HG03432 (cell line): ENCODE measurements around the gene PIAS2.
"Not testable (repeated sequence)": the region's sequence is repeated elsewhere in the genome, so short reads cannot be mapped to it uniquely, and the experiment has no call there.

Experiments used
- ATAC-seq: cut with Tn5 transposase; IDR thresholded peaks from one replicate; pipeline ENCODE4 v1.9.1; 2021; ENCODE audit warnings: mild to moderate bottlenecking, moderate library complexity; ENCODE audit not compliant: unreplicated experiment

PIAS2 gene

GRCh38 chr18:46832849-46833248 lies 84.5 kb downstream of the PIAS2 start:
- ATAC-seq = no peak

DNA sequence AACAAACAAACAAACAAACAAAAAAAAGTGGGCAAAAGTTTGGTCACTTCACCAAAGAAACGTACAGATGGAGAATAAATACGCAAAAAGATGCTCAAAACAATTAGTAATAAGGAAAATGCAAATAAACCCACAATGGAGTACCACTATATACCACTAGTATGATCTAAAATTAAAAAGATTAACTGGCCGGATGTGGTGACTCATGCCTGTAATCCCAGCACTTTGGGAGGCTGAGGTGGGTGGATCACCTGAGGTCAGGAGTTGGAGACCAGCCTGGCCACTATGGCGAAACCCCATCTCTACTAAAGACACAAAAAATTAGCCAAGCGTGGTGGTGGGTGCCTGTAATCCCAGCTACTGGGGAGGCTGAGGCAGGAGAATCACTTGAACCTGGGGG lies 84.9 kb downstream of the PIAS2 start:
- ATAC-seq = not testable (repeated sequence)

- no peak for ATAC-seq
Observed at GRCh38 chr18:46831434-46831833, 85.9 kb downstream of the PIAS2 start.

DNA sequence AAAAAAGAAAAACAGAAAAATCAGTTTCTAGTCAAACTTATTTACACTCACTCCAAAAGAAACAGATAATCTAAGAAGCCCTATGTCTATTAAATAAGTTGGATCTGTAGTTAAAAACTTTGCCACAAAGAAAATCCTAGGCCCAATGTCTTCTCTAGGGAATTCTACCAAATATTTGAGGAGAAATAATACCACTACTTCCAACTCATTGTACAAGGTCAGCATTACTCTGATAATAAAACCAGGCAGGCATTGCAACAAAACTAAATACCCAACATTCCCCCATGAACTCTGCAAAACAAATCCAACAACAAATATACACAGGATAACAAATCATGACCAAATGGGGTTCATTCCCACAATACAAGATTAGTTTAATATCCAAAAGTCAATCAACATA lies 86.7 kb downstream of the PIAS2 start:
- no peak for ATAC-seq

GRCh38 chr18:46829947-46830346 lies 87.4 kb downstream of the PIAS2 start:
- no peak for ATAC-seq

DNA sequence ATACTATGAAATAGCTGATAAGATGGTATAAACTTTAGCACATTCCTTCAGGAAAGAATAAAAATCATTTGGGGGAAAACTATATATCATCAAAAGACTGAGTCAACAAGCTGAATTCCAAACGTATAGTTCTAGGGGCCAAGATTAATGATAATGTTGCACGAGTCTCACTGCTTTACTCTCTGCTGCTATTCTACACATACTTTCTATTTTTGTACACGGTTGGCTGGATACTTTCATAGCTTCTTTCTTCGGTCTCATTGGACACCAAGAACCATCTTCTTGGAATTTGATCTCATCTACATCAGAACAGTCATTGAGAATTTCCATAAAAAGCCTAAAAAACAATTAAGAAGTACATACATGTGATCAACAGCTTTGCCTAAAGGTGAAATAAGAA lies 87.8 kb downstream of the PIAS2 start:
- no peak for ATAC-seq

- no peak for ATAC-seq
Observed at GRCh38 chr18:46821856-46822711, 95.2 kb downstream of the PIAS2 start.

DNA sequence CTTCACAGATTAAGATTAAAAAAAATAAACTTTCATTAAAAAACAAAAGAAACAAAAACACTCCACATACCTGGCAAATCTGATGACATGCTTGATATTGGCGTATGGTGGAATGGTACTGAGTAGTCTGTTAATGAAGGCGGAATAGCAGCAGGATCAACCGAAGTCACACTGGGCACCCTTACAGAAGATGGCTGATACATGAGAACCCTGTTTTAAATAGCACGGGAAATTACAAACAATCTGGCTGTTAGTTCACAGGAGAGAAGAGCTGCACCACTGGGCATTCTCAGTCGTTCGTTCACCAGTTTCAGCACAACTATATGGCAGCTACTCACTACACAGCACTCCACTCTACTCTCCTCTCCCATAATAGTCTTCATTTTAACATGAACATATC lies 96.4 kb downstream of the PIAS2 start:
- no peak for ATAC-seq

- no peak for ATAC-seq
Observed at GRCh38 chr18:46815661-46816060, 101.6 kb downstream of the PIAS2 start.

DNA sequence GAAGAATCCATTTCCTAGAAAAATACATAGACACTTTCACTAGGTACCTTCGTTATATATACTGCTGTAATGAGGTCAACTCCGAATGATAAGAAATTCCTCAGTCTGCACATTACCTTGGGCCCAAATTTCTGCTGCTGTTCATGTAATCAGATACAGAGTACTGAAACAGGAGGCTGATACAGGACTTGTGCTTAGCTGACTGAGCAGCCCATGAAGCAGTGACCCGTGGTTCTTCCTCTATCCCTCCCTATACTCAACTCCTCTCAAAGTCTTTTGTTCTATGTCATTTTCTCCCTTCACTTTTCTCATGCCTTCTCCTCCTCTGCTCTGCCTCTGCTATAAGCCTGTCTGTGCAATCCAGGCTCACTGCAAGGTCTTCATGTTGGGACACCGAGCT lies 102.9 kb downstream of the PIAS2 start:
- ATAC-seq = no peak

GRCh38 chr18:46812311-46812710 lies 105.0 kb downstream of the PIAS2 start:
- ATAC-seq = no peak

DNA sequence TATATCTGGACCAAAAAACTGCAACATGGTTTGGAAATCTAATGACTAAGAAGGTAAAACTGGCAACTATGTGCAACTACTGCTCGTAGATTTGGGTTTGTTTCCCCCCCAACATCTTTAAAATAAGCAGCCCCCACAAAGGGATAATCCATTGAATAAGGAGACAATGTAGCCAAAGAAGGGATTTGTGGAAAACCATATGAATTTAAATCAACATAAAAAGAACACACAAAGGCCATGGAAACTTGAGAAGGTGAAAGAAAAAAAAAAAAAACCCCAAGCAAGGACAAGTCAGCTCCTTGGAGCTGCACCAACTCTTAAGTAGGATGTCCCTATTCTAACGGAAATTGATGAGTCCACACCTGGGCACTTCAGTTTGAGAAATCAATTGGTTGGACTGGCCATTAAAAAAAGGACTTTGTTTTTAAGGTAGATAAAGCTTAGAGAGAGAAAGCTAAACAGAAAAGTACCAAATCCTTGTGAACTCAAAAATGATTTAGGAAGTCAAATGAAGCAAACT lies 106.8 kb downstream of the PIAS2 start:
- ATAC-seq = no peak

- ATAC-seq = no peak
Observed at GRCh38 chr18:46809145-46809544, 108.2 kb downstream of the PIAS2 start.

GRCh38 chr18:46795945-46796344 lies 121.4 kb downstream of the PIAS2 start:
- not testable (repeated sequence) for ATAC-seq

DNA sequence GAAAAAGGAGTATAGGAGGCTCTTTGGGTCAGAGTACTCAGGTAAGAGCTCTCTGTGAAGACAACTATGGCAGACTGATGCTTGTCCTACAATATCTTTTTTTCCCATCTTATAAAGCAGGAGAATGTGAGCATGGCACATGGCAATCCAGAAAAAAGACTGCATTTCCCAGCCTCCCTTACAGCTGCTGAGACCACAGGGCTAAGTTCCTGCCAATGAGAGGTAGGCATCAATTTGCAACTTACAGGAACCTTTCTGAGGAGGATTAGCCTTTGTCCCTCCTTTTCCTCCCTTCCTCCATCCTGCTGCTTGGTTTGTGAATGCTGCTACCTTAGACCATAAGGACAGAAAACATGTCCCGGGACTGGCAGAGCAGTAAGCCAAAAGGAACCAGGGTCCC lies 122.7 kb downstream of the PIAS2 start:
- ATAC-seq = no peak

DNA sequence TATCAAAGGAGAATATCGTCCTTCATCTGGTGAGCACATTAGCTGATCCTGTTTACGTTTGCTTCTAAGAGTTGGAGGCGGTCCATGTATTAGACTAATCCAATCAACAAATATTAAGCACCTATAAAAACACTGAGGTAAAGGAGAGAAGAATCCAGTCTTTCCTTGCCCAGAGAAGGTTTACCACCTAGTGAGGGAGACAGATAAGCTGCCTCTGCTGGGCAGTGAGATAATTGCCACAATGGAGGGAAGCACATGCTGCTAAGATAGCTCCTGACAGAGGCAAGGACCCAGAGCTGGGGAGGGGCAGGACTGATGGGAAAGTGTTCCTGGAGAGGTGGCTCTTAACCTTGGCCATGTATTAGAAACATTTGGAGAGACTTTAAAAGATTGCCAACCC lies 123.7 kb downstream of the PIAS2 start:
- no peak for ATAC-seq

DNA sequence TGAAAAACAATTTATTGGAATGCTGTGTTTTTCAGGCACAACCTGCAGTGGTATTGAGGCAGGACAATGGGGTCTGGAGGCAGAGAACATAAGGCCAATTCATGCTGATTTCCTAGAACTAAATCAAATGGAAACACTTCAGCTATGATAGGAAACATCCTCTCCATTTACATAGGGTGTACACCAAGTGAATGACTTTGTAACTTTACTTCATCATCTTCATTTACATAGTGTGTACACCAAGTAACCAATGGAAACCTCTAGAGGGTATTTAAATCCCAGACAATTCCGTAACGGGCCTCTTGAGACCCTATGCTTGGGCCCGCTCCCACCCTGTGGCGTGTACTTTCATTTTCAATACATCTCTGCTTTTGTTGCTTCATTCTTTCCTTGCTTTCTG lies 128.2 kb downstream of the PIAS2 start:
- no peak for ATAC-seq

DNA sequence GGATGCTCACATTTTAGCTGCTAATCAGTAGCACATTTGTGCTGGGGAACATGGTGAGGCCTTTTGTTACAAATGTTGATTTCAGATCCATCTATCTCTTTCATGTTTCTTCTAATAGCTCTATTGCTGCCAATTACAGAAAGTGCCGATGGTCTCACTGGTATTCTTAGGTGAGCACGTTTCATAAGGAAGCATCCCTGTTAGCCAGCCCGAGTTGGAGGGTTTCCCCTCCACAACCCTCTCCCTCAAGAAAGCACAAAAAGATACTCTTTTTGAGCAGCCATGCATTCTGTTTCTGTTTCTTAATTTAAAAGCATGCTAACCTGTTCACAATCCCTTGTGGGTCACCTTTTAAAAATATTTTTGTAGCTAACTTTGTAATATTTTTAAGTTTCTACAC lies 129.6 kb downstream of the PIAS2 start:
- peak; percentile 46 for ATAC-seq

GRCh38 chr18:46772357-46772756 lies 144.9 kb downstream of the PIAS2 start:
- ATAC-seq = no peak

GRCh38 chr18:46771141-46771540 lies 146.2 kb downstream of the PIAS2 start:
- no peak for ATAC-seq

DNA sequence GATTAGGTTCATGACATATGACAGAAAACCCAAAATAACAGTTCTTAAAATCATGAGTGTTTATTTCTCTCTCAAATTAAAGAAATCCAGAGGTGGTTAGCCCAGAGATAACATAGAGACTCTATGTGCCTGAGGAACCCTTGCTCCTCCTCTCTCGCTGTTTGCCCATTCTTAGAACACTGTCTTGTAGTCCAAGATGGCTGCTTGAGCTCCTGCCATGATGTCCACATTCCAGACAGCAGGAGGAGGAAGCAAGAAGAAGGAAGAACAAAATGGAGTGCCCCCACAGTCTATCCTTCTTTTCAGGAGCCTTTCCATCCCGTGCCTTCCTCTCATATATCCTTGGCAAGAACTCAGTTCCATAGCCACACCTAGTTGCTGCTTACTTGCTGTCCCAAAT lies 146.6 kb downstream of the PIAS2 start:
- no peak for ATAC-seq

DNA sequence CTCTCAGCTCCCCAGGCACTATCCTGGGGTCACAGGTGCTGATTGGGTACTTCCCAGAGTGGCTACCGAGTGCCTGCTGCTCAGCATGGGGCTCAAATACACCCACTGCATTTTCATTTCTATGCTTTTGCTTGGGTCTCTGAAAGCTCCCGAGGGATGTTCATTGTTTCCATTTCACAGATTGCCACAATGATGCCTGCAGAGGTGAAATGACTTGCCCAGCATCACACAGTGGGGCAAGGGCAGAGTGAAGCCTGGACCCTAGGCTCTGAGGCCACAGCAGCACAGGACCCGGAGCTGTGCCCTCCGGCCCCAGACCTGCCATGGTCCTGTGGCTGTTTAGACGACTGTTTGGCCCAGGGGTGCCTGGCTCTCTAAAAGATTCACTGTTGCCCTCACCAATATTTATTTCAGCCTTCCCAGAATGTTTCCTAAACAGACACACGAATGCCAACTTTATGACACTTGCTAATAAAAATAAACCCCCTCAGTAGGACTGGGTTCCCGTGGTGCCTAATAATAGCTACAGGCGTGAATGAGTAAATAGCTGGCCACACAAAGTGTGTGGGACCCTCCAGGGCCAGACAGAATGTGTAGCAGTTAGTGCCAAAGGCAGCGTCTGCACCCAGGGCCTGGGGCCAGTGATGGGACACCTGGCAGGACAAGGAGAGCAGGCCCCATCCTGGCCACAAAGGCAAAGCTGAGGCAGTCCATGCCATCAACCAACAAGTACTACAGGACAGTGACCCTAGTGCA lies 149.0 kb downstream of the PIAS2 start:
- no peak for ATAC-seq
